GM19438 (cell line): ENCODE results near the gene C3orf38.
"Not testable (repeated sequence)": the region's sequence is repeated elsewhere in the genome, so short reads cannot be mapped to it uniquely, and the experiment has no call there.

Experiments
- ATAC-seq: cut with Tn5 transposase; IDR thresholded peaks from one replicate; pipeline ENCODE4 v1.9.1; 2021; ENCODE audit warnings: low read depth; ENCODE audit not compliant: unreplicated experiment

Gene C3orf38

GRCh38 chr3:88149509-88150362 lies at the start of gene C3orf38:
C3orf38 (plus strand) TSS chr3:88149959; CDS start chr3:88150053, 94 bp downstream.
- ATAC-seq = peak; percentile 80

DNA sequence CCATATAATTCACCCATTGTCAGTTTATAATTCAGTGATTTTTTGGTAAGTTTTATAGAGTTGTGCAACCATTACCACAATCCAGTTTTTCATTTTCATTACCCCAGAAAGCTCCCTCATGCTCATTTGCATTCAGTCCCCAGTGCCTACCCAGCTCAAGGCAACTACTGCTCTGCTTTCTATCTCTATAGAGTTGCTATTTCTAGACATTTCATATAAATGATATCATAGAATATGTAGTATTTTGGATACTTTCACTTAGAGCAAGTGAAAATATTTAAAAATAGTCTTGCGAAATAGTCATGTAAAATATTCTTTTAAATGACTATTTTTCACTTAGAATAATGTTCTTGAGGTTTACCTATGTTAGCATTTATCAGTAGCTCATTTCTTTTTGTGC lies 48.6 kb upstream of the C3orf38 start:
- ATAC-seq = peak; percentile 62

GRCh38 chr3:88105325-88105724 lies 44.4 kb upstream of the C3orf38 start:
- ATAC-seq = no peak

GRCh38 chr3:88112289-88112688 lies 37.5 kb upstream of the C3orf38 start:
- ATAC-seq = no peak

- ATAC-seq = peak; percentile 90
These were observed 36.2 kb upstream of the C3orf38 start for GRCh38 chr3:88113311-88114162.

DNA sequence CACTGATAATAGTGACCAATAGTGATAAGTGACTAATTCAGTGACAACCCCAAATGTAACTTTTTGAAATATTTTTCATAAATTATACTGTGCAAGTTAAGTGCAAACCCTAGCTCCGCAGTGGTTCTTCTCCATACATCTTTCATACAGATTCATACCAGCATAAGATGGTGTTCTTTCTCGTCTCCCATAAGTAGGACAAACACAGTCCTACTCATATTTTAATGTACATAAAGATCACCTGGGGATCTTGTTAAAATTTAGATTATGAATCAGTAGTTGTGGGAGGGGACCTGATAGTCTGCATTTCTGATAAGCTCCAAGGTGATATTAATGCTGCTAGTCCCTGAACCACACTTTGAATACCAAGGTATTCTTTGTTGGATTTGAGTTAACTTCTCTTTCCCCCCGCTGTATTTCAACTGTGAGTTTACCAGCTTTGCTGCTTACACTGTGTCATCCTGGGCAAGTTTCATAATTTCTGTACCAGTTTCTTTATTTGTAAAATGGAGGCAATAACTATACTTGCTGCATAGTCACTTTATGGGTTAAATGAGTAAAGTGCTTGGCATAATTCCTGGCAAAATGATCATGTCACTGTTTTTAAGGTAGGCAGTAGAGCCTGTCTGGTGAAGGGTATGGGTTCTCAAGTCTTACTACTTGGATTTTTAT lies 34.7 kb upstream of the C3orf38 start:
- no peak for ATAC-seq

GRCh38 chr3:88117683-88118082 lies 32.1 kb upstream of the C3orf38 start:
- ATAC-seq = no peak

GRCh38 chr3:88118603-88119002 lies 31.2 kb upstream of the C3orf38 start:
- not testable (repeated sequence) for ATAC-seq

DNA sequence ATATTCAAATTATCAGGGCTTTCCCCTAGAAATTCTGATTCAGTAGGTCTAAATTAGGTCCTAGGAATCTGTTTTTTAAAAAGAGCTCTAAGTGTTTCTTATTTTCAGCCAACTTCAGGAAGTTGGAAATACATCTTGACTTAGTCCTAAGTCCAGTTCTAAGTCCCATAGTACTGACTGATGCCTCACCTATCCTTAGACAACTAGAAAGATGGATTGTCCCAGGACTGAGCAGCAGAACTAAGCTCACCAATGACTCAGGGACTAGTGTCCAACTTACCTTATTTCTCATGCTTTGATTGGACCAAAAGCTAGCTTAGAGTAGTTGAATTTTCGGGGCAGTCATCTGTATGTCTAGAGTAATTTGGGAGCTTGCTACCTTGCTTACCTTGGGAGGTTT lies 26.2 kb upstream of the C3orf38 start:
- no peak for ATAC-seq

DNA sequence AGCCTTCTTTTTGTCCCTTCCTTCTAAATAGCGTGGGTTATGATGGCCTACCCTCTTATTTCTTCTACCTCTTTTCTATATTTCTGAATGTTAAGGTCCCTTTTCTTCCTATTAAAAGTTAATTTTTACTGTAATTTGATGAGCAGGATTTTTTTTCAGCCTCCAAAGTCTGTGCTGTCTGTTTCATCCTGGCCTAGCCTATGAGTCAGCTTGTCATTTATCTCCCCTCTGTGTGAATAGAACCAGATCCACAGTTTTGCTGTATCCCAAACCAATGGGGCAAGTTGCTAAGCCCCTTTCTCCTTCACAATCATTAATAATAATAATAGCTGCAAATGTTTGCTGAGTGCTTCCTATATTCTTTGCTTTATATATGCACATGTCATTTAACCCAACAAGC lies 18.1 kb upstream of the C3orf38 start:
- no peak for ATAC-seq

- no peak for ATAC-seq
These were observed 16.9 kb upstream of the C3orf38 start for GRCh38 chr3:88132894-88133293.

- ATAC-seq = no peak
These were observed 16.0 kb upstream of the C3orf38 start for GRCh38 chr3:88133711-88134263.

DNA sequence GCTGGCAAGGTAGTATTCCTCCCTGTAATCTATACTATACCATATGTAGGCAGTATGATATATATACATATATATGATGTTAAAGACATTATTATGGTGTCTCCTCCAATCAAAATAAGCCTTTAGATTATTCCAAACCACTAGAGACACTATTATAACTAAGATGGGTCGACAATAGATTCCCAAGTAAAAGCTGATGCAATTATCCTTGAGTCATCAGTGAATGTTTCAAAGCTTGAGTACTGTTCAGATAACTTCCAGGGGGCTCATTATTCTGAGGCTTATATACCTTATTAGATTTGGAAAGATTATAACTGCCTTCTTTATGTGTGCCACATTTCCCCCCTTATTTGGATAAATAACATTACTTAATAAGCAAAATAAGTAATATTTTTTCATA lies 11.9 kb upstream of the C3orf38 start:
- ATAC-seq = no peak

DNA sequence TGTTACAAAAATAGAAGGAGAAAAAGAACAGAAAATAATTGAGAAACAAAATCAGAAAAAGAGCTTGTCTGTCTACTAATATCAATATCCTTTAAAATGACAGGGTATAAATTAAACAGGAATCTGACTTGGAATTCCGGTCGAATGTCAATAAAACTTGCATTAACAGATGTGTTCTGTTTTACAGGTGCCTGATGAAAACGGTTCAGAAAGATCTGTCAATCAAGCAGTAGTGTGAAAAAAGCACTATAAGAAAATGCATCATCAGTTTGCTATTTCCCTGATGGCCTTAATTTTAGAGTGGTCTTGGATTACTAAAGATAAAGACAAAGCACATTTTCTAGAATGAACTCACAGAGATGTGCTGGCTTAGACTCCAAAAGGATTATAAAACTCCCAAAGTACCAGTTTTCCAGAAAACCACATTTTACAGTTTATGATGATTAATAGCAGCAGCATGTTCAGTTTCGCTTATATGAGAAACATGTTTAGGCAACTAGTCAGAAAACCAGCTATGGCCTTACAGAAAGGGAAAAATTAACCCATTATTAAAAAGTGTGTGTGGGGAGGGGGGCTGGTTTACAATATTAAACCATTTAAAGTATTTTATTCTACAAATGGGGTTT lies 8.2 kb upstream of the C3orf38 start:
- no peak for ATAC-seq

- ATAC-seq = no peak
These were observed 7.6 kb upstream of the C3orf38 start for GRCh38 chr3:88142094-88142624.

GRCh38 chr3:88147261-88147660 lies 2.5 kb upstream of the C3orf38 start:
- ATAC-seq = no peak

GRCh38 chr3:88148651-88149050 lies 1.1 kb upstream of the C3orf38 start:
- no peak for ATAC-seq

DNA sequence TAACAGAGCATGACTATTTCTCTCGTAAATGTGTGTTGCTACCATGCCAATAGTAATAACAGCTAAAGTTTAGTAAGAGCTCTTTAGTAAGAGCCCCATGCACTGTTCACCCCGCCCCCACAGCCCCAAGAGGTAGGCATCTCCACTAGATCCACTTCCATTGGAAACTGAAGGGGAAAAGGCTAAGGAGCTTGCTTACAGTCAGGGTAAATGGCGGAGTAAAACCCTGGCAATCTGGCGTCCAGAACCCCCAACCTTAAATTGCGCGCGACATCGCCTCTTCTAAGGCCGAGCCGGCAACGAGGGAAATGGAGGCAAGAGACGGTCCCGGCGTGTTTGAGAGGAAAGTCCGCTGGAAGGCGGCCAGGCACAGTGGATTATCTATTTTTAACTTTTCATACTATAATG lies 654 bp upstream of the C3orf38 start:
- peak; percentile 6 for ATAC-seq

DNA sequence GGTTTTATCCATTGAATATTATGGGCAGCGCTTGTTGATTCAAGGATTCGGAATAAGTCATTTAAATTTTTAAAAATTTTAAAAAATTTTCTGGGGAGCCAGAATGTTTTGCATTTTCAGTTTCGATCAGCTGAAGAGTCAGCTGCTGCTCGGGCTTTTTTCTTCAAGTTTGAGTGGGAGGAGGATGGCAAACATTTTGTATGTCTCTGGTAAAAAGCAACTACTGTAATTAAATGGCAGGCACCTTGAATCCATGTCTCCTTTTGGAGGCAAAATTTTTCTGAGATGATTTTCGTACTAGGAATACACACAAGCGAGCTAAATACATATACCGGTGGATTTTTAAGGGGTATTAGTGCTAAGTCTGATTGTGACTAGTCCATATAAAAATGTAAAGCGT lies 612 bp downstream of the C3orf38 start:
- ATAC-seq = peak; percentile 14

GRCh38 chr3:88150806-88151205 lies 1.0 kb downstream of the C3orf38 start:
- no peak for ATAC-seq
